ENCODE data around the gene GPR152.

The GPR152 gene

DNA sequence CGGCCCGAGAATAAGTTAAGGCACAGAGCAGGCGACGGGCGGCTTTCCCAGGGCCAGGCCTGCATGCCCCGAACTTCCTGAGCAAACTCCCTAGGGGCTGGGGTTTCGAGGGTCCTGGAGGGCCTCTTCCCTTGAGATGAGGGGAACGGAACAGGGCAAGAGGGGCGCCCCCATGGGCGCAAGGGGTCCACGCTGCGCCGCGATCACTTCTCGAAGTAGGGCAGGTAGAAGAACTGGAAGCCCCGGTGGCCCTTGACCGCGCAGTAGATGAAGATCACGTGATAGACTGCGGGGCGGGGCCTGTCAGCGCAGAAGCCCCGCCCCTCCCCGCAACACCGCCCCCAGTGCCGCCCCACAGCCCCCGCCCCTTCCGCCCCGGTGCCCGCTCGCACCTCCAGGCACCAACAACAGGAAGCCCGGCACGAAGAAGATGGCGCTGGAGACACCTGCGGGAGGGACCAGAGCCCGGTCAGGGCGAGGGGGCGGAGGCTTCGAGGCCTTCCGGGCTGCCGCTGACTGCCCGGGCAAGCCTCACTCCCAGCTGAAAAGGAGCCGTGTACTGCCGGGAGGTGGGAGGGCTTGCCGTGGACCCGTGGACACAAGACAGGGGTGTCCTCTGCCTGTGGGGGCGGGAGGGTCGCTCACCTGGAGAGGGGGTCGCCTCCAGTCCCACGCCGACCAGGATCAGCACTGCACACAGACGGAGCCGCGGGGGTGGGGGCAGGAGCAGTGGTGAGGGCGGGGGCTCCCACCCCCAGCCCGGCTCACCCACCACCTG, 12.1 kb upstream of the GPR152 start:
- FAIRE-seq, result no peak

DNA sequence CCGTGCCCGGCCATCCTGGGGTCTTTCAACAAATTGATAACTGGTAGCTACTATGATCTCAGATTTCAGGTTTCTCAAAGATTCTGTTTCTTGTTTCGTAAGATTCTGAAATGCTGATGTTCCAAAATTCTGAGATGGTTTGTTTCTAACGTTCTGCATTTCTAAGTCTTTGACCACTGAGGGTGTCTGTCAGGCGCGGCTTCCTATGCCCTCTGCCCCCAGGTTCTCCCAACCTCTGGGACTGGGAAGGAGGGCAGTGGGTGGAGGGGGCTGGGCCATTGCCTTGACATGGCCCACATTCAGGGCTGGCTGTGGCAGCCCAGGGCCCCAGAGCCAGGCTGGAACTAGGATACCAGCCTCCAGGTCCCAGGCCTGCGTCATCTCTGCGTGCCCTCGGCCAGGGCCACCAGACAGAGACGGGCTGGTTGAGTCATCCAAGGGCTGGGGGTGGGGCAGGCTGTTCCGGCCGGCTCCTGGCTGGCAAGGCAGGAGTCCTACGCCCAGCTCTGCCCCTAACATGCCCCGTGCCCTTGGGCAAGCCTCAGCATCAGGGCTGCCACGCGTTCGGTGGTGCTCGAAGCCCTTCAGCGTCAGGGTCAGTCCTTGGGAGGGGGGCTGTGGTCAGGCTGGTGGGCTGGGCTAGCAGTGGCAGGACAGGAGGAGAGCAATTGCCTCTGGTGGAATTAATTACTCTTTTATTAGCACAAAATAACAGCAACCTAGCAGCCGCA, 11.3 kb upstream of the GPR152 start:
- FAIRE-seq, result no peak

GRCh38 chr11:67463186-67463585, 10.7 kb upstream of the GPR152 start:
- FAIRE-seq, result no peak

- FAIRE-seq, result no peak
These were observed 5.7 kb upstream of the GPR152 start for GRCh38 chr11:67458266-67458665.

- no peak for FAIRE-seq
These were observed 4.9 kb upstream of the GPR152 start for GRCh38 chr11:67457453-67457852.

DNA sequence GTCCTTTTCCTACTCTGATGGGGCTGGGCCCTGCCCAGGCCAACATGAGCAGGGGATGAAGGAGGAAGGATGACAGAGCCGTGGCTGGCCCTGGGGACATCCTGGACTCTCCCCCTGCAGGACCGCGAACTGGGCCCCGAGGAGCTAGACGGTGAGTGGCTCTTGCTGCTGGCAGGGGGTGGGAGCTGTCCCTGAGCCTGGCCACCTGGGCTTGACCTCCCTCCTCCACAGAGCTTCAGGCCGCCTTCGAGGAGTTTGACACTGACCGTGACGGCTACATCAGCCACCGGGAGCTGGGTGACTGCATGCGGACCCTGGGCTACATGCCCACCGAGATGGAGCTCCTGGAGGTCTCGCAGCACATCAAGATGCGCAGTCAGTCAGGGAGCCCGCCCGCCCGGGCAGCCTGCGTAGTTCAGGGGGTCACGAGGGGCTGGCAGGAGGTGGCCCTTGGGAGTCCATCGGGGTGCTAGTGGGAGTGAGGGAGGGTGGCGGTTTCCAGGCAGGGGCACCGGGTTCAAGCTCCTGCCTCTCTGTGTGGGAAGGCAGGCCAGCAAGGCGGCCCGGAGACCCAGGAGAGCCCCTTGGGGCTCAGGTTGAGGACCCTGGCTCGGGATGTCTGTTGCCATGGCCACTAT, 3.7 kb upstream of the GPR152 start:
- no peak for FAIRE-seq

GRCh38 chr11:67455054-67455453, 2.5 kb upstream of the GPR152 start, which contains the start of gene CABP4:
Gene CABP4 (plus strand): TSS chr11:67455354. CDS start chr11:67455424, 70 bp downstream.
- FAIRE-seq, result no peak

DNA sequence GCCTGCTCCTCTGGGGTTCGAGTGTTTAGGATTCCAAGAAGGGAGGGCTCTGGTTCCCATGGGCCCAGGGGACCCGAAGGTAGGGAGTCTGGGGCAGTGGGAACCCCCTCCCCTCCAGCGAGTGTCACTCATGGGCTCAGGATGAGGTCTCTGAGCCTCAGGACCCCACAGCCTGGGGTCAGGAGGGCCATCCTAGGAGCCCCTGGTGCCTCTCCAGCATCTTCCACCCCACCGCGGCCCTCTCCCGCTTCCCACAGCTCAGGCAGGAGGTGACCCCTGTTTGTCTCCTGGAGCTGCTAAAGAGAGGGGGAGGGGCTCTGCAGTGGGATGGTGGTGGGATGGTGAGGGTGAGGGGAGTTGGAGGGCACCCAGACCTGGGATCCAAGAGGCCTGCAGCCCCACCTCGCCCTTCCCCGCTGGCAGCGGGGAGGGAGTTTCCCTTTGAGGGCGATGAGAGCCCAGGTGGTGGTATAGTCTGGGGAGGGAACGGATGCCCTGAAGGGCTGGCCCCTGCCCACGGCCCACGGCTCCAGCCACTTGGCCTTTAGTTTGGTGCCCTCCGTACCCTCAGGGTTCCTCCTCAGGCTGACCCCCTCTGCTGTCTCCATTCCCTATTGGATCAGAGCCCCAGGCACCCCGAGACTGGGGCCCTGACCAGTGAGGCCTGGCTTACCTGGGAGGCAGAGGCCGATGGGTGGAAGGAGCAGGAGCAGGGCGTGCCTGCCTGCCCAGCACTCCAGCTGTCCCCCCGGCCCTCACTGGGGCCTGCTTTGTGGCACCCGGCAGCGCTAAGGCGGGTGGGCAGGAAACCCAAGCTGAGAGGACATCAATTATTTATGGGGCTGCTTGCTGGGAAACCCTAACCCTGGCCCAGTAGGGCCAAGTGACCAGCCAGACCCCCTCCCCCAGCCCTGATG, 1.5 kb upstream of the GPR152 start:
- no peak for FAIRE-seq

- FAIRE-seq, result no peak
These were observed 912 bp downstream of the GPR152 start for GRCh38 chr11:67451658-67451976.

DNA sequence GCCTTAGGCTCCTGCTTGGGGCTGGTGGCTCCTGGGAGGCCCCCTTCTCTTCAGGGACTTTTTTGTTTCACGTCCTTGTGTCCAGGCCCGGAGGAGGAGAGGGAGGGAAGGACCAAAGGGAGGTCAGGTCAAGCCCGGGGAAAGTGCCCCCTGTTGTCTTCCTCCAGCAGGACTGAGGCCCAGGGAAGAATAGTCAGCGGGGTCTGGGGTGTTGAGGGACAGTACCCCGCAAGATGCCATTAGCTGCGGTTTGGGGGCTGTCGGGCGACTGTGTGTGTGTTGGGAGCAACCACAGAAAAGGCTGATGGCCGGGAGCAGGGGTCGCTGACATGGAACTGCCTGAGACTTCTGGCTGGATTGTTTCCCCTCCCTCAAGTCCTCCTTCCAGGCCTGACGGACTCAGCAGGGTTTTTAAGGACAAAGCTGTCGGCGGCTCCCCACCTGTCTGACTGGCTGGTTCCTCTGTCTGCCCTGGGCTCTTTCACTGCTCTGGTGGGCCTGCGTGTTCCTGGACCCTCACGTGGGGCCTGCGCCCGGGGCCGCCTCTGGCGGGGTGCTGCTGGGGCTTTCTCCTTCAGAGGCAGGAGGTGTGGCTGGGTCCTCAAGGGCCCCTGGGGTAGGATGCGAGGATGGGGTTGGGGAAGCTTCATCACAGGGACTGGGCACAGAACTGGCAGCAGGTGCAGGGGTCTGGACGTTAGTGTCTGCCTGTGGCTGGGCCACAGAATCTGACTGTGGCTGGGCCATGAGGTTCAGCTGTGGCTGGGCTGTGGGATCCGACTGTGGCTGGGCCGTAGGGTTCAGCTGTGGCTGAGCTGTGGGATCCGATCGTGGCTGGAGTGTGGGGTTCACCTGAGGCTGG, 1.5 kb downstream of the GPR152 start:
- no peak for FAIRE-seq

- FAIRE-seq, result no peak
These were observed 3.2 kb downstream of the GPR152 start for GRCh38 chr11:67449116-67449844.

DNA sequence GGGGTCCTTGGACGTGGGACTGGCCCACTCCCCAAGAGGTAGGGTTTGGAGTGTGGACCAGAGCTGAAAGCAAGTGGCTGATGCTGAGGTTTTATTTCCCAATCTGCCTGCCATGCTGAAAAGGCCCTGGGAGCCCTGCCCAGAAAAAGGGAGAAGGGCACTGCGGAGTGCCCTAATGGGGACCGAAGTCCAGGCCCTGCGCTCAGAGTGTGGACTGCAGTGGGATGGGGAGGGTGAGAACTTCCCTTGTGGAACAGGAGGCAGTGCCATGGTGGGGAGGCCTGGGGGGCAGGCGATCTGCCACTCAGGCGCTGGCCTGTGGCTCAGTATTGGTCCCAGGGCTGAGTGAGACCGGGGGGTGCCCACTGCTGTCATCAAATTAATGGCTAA, 4.3 kb downstream of the GPR152 start:
- no peak for FAIRE-seq

- FAIRE-seq, result no peak
These were observed 7.0 kb downstream of the GPR152 start for GRCh38 chr11:67445515-67445914.

GRCh38 chr11:67442504-67443404, 9.8 kb downstream of the GPR152 start:
- no peak for FAIRE-seq

DNA sequence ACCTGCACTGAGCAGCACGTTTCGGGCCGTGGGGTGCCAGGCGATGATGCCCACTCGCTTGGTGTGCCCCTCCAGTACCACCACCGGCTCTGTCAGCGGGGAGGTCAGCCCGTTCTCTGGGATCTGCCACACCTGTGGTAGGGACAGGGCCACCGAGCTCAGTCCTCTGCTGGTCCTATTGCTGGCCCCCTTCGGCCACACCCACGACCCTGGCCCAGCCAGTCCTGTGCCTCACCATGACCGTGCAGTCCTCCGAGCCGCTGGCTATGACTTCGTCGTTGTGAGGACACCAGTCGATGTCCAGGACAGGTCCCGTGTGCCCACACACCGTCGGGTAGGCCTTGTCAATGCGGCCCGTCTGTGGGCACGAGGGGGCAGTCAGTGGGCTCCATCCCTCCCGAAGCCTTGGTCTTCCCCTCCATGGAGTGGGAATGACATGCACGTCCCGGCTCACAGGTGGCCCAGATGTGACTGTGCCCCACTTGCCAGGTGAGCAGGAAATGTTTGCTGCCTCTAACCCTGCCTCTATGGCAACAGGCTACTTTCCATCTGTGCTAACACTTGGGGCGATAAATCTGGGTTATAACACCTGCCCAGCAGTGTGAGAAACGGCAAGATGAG, 10.7 kb downstream of the GPR152 start:
- FAIRE-seq, result no peak

DNA sequence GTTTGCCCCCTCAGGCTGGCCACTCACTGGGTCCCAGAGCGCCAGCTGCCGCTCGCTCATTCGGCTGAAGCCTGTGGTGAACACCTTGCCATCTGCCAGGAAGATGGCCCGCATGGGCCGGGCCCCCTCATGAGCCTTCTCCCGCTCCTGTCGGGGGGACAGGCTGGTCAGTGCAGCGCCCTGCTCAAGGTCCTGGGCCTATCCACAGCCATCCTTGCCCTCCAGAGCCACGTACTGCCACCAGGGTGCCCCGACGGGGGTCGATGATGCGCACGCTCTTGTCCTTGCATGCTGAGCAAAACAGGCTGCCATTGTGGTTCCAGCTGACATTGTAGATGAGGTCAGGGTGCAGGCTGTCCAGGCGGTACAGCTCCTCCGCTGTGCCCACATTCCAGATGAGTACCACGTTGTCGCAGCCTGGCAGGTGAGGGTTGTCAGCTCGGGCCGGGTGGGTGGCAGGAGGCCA, 11.4 kb downstream of the GPR152 start:
- FAIRE-seq, result no peak

DNA sequence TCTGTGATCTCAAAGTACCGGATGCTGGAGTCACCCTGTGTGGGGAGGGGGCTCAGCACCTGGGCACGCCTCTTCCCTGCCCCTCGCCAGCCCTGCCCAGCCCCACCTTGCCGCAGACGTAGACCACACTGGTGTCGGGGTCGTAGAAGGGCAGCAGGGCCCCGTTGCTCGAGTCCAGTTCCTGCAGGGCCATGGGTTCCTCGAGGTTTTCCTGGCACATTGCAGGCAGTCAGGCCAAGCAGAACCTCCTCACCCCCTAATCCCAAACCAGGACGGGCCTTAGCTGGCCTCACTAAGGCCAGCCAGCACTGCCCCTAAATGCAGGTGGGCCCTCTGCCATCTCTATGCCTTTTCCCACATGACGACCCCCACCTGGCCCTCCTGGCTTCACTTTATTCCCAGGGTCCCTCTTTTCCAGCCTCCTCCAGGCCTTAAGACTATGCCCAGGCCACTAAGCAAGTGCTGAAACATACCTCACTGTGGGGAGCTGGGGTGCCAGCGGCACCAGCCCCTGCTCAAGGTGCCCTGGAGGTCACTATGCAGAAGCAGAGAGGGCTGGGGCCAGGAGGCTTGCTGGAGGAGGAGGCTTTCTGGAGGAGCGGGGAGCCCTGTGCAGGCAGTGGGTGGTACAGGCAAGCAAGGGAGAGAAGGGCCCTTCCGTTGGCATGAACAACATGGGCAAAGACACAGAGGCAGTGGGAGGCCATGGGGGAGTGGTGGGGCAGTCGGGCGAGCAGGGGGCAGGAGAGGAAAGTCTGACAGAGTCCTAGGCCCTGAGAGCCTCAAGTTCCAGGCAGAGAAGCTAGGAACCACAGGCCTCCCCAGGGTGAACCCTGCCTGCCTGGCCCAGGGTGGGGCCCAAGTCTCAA, 12.1 kb downstream of the GPR152 start:
- FAIRE-seq, result no peak
